ENCODE results near the gene NANOS3. TPM values are rescaled to one million over a fixed set of nuclear protein-coding genes. Genes with fewer than 3 reads are reported as not detected.
A peak's percentile ranks its signal among the peaks of the same experiment; 100 is the strongest.

The NANOS3 gene
- total and polyA plus RNA-seq, 9 of the 15 experiments (the other 6 are each of a cell fraction or from before 2014, with no cell fraction given): not detected

DNA sequence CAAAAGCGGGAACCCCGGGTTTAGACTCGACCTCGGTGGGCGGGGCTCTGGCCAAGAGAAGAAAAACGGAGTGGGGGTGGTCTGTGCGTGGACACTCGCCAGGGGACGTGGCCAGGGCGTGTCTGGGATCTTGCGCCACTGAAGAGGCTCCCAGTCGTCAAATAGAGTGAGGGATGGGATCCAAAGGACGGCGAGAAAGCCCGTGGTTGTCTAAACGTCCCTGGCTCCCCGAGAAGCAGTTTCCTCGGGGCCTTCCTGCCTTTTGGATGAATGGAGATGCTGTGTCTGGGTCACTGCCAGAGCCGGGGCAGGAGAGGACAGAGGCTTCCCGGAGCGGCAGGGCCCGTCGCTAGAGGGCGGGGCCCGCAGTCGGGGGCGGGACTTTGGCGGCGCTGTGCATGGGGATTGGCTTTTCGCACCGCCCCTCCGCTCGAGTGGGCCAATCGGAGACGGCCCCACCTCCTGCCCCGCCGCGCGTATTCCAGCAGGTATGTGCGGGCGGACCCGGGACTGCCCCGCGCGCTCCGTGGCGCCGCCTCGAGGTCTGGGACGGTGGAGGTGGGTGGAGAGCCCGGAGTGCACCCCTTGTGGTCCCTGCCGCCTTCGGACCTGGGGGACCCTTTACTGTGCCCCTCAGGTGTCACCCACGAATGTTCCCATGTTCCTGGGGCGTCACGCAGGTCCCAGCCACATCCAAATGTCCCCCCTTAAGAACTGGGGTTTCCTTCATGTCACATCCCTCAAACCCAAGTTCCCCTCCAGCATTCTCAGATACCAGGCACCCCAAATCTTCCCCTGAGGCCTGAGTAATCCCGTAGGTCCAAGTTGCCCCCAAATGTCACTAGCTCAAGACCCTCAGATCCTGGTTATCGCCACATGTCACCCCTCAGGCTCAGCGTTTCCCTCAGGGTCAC is 43.3 kb upstream of the NANOS3 start (continued):
- TF ChIP-seq, protein P1, sequence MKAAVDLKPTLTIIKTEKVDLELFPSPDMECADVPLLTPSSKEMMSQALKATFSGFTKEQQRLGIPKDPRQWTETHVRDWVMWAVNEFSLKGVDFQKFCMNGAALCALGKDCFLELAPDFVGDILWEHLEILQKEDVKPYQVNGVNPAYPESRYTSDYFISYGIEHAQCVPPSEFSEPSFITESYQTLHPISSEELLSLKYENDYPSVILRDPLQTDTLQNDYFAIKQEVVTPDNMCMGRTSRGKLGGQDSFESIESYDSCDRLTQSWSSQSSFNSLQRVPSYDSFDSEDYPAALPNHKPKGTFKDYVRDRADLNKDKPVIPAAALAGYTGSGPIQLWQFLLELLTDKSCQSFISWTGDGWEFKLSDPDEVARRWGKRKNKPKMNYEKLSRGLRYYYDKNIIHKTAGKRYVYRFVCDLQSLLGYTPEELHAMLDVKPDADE (conservative IDR thresholded peaks at IDR 0.05; ENCODE audit: control insufficient read depth, low read depth, low read length): peak; percentile 69; the same call in 1 of the 2 replicates
- no peak for TF ChIP-seq HSF4 (CRISPR knock-in tag; IDR thresholded peaks at IDR 0.05; ENCODE audit: borderline replicate concordance)
- TF ChIP-seq, protein P2, sequence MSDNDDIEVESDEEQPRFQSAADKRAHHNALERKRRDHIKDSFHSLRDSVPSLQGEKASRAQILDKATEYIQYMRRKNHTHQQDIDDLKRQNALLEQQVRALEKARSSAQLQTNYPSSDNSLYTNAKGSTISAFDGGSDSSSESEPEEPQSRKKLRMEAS (CRISPR knock-in tag; IDR thresholded peaks at IDR 0.05): peak; percentile 12; the same call in 1 of the 2 replicates
- TF ChIP-seq RBFOX2 (IDR thresholded peaks at IDR 0.05; ENCODE audit: low read depth, low read length): peak; percentile 72
- TF ChIP-seq, protein P3, sequence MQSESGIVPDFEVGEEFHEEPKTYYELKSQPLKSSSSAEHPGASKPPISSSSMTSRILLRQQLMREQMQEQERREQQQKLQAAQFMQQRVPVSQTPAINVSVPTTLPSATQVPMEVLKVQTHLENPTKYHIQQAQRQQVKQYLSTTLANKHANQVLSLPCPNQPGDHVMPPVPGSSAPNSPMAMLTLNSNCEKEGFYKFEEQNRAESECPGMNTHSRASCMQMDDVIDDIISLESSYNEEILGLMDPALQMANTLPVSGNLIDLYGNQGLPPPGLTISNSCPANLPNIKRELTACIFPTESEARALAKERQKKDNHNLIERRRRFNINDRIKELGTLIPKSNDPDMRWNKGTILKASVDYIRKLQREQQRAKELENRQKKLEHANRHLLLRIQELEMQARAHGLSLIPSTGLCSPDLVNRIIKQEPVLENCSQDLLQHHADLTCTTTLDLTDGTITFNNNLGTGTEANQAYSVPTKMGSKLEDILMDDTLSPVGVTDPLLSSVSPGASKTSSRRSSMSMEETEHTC (IDR thresholded peaks at IDR 0.05): no peak
- no peak for TF ChIP-seq DIDO1 (tag; IDR thresholded peaks at IDR 0.05; ENCODE audit: low read depth)
- TF ChIP-seq, protein P4, sequence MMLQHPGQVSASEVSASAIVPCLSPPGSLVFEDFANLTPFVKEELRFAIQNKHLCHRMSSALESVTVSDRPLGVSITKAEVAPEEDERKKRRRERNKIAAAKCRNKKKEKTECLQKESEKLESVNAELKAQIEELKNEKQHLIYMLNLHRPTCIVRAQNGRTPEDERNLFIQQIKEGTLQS (IDR thresholded peaks at IDR 0.05): no peak
- TF ChIP-seq, protein P4 (CRISPR knock-in tag; conservative IDR thresholded peaks at IDR 0.05): no peak
- no peak for TF ChIP-seq NBN (IDR thresholded peaks at IDR 0.05; ENCODE audit: low read depth)
- TF ChIP-seq ZBTB17 (CRISPR knock-in tag; IDR thresholded peaks at IDR 0.05): no peak
- TF ChIP-seq ASH1L (IDR thresholded peaks at IDR 0.05; ENCODE audit: borderline replicate concordance, low read depth, partially characterized antibody): peak; percentile 90
- TF ChIP-seq HOXB6 (CRISPR knock-in tag; IDR thresholded peaks at IDR 0.05; ENCODE audit: borderline replicate concordance): no peak
- no peak for TF ChIP-seq CBFA2T3 (IDR thresholded peaks at IDR 0.05)
- no peak for TF ChIP-seq ARID1B (IDR thresholded peaks at IDR 0.05)
- TF ChIP-seq ZNF41 (CRISPR knock-in tag; conservative IDR thresholded peaks at IDR 0.05): no peak
- TF ChIP-seq, protein P5, sequence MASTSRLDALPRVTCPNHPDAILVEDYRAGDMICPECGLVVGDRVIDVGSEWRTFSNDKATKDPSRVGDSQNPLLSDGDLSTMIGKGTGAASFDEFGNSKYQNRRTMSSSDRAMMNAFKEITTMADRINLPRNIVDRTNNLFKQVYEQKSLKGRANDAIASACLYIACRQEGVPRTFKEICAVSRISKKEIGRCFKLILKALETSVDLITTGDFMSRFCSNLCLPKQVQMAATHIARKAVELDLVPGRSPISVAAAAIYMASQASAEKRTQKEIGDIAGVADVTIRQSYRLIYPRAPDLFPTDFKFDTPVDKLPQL (IDR thresholded peaks at IDR 0.05; ENCODE audit: extremely low read depth, insufficient read length): no peak
- no peak for TF ChIP-seq ZC3H11A (IDR thresholded peaks at IDR 0.05; ENCODE audit: low read depth, low read length)
- TF ChIP-seq HMGN3 (IDR thresholded peaks at IDR 0.05; ENCODE audit: borderline replicate concordance, extremely low read depth, insufficient read length, low read depth, low read length): peak; percentile 84
- TF ChIP-seq GATAD2A (IDR thresholded peaks at IDR 0.05): no peak
